Measurements from ENCODE around the gene DHX34.

The DHX34 gene

GRCh38 chr19:47416643-47416985 lies 67.5 kb downstream of the DHX34 start (continued):
- TF ChIP-seq ZNF48 (tag by site-specific recombination; IDR thresholded peaks at IDR 0.05) (no peak), ZNF416 (tag by site-specific recombination; IDR thresholded peaks at IDR 0.05) (no peak)

- POLR2A ChIA-PET = interaction anchor here (0.5 kb wide), 1 partner anchor 138 kb away, joined by 3 read pairs; no protein-coding TSS in a partner anchor
- no peaks in the 10 kb centered on the region for H3K9me3 ChIP-seq (ENCODE audit: control insufficient read depth, insufficient read depth, low read depth, low read length)
- CTCF ChIA-PET = interaction anchor here (1.1 to 2.6 kb wide), 3 partner anchors 11 to 26 kb away, joined by 4 to 13 read pairs (median 7); no protein-coding TSS in a partner anchor
- H3K27ac ChIP-seq (ENCODE audit: extremely low read depth, low read depth, low read length) = no peak overlapping the region
- TF ChIP-seq PRDM1 (tag by site-specific recombination; IDR thresholded peaks at IDR 0.05) (peak; percentile 74), REST (tag by site-specific recombination; IDR thresholded peaks at IDR 0.05) (peak; percentile 60), ZNF335 (tag by site-specific recombination; conservative IDR thresholded peaks at IDR 0.05) (peak; percentile 50; the same call in 1 of the 2 replicates), ZNF146 (tag by site-specific recombination; IDR thresholded peaks at IDR 0.05) (no peak), ZNF623 (tag by site-specific recombination; IDR thresholded peaks at IDR 0.05) (no peak), ZNF585B (tag by site-specific recombination; IDR thresholded peaks at IDR 0.05) (no peak), ZBTB48 (tag by site-specific recombination; IDR thresholded peaks at IDR 0.05) (no peak), BCL11A (tag by site-specific recombination; IDR thresholded peaks at IDR 0.05; ENCODE audit: low read depth) (no peak), OVOL3 (tag by site-specific recombination; IDR thresholded peaks at IDR 0.05) (no peak), GLIS2 (tag by site-specific recombination; IDR thresholded peaks at IDR 0.05) (0 out of 2 replicates have a peak, but pooled peaks have one; percentile 21), ZNF830 (tag by site-specific recombination; IDR thresholded peaks at IDR 0.05; ENCODE audit: low read depth) (no peak), ZNF248 (tag by site-specific recombination; IDR thresholded peaks at IDR 0.05) (no peak)
- peaks cover 0 to 7% of the 10 kb centered on the region in 2 experiments; a peak in 2 of 3 replicates for H3K36me3 ChIP-seq (ENCODE audit: control insufficient read depth in 2 of 2, insufficient read depth in 1 of 2, low read length in 2 of 2)
- no peak overlapping the region for H3K4me3 ChIP-seq (ENCODE audit: low read depth, low read length)
- peaks cover 6% of the 10 kb centered on the region for H3K4me1 ChIP-seq (ENCODE audit: control insufficient read depth, insufficient read depth, low read length)
Observed at GRCh38 chr19:47417107-47417745, 68.1 kb downstream of the DHX34 start.

GRCh38 chr19:47417746-47418691 lies 68.9 kb downstream of the DHX34 start:
- Histone ChIP-seq H3K9me3 (ENCODE audit: control insufficient read depth, insufficient read depth, low read depth, low read length) (no peaks in the 10 kb centered on the region), H3K27ac (ENCODE audit: extremely low read depth, low read depth, low read length) (no peak overlapping the region), H3K36me3 (ENCODE audit: control insufficient read depth in 2 of 2, insufficient read depth in 1 of 2, low read length in 2 of 2) (peaks cover 0 to 7% of the 10 kb centered on the region in 2 experiments; a peak in 2 of 3 replicates), H3K4me1 (ENCODE audit: control insufficient read depth, insufficient read depth, low read length) (peaks cover 9% of the 10 kb centered on the region), H3K4me3 (ENCODE audit: low read depth, low read length) (peak overlapping the region; percentile 51)
- POLR2A ChIA-PET = interaction anchor here (0.5 to 1.5 kb wide), 2 partner anchors 10 to 138 kb away, joined by 3 to 8 read pairs; no protein-coding TSS in a partner anchor
- CTCF ChIA-PET = interaction anchor here (0.6 to 1.5 kb wide), 3 partner anchors 10 to 483 kb away, joined by 3 to 4 read pairs (median 4); no protein-coding TSS in a partner anchor
- peak; percentile 64; the same call in 1 of the 2 replicates for TF ChIP-seq ZNF18 (tag by site-specific recombination; IDR thresholded peaks at IDR 0.05)
- no peak for TF ChIP-seq KLF17 (tag by site-specific recombination; IDR thresholded peaks at IDR 0.05)
- peak; percentile 29 for TF ChIP-seq ZBTB26 (tag by site-specific recombination; optimal IDR thresholded peaks at IDR 0.05)
- peak; percentile 99 for TF ChIP-seq ZNF24 (tag by site-specific recombination; IDR thresholded peaks at IDR 0.05)
- TF ChIP-seq ZNF112 (tag by site-specific recombination; IDR thresholded peaks at IDR 0.05) = 0 out of 2 replicates have a peak, but pooled peaks have one; percentile 1
- no peak; the same call in 1 of the 2 replicates for TF ChIP-seq ZBTB17 (tag by site-specific recombination; IDR thresholded peaks at IDR 0.05)
- peak; percentile 46; the same call in 1 of the 2 replicates for TF ChIP-seq KLF8 (tag by site-specific recombination; IDR thresholded peaks at IDR 0.05)
- peak; percentile 90 for TF ChIP-seq ZSCAN4 (tag by site-specific recombination; IDR thresholded peaks at IDR 0.05)
- 0 out of 2 replicates have a peak, but pooled peaks have one; percentile 32 for TF ChIP-seq YY2 (tag by site-specific recombination; IDR thresholded peaks at IDR 0.05)
